ENCODE results near the gene DLGAP1. TPM values are rescaled to one million over a fixed set of nuclear protein-coding genes. Genes with fewer than 3 reads are reported as not detected.

Gene DLGAP1
- polyA plus RNA-seq, 1 donor from 2014 or later: 4.5 TPM

- H3F3A ChIP-seq (ENCODE audit: insufficient read depth, low read length, poor library complexity, severe bottlenecking): no peaks in the 10 kb centered on the region
- H4K20me1 ChIP-seq (ENCODE audit: insufficient read depth): no peaks in the 10 kb centered on the region
- H3K9me2 ChIP-seq (ENCODE audit: insufficient read depth, low read length): no peaks in the 10 kb centered on the region
- H3K36me3 ChIP-seq (ENCODE audit: insufficient read depth, low read length): no peaks in the 10 kb centered on the region
- H3K27me3 ChIP-seq (ENCODE audit: insufficient read depth, low read depth, low read length): no peaks in the 10 kb centered on the region
- no peak overlapping the region for H2AFZ ChIP-seq (ENCODE audit: low read depth, low read length)
- TF ChIP-seq CTCF (IDR thresholded peaks at IDR 0.05; ENCODE audit: poor library complexity, severe bottlenecking): no peak
- TF ChIP-seq EZH2 (IDR thresholded peaks at IDR 0.05; ENCODE audit: borderline replicate concordance, insufficient read depth, low read length, poor library complexity, severe bottlenecking): no peak
- TF ChIP-seq TAF1 (IDR thresholded peaks at IDR 0.05; ENCODE audit: low read depth): no peak
- TF ChIP-seq RAD21 (conservative IDR thresholded peaks at IDR 0.05): no peak
- TF ChIP-seq REST (IDR thresholded peaks at IDR 0.05; ENCODE audit: borderline replicate concordance): no peak
- TF ChIP-seq EP300 (conservative IDR thresholded peaks at IDR 0.05; ENCODE audit: poor library complexity, severe bottlenecking): no peak
- TF ChIP-seq POLR2AphosphoS5 (IDR thresholded peaks at IDR 0.05): no peak
- no peak for TF ChIP-seq SMC3 (conservative IDR thresholded peaks at IDR 0.05; ENCODE audit: poor library complexity)
- TF ChIP-seq MXI1 (conservative IDR thresholded peaks at IDR 0.05; ENCODE audit: poor library complexity, severe bottlenecking): no peak
- no peak overlapping the region for H3K9ac ChIP-seq (ENCODE audit: low read length)
- no peak overlapping the region for H3K4me3 ChIP-seq (ENCODE audit: low read length)
- no peak overlapping the region for H3K27ac ChIP-seq (ENCODE audit: low read length)
- H3K9me3 ChIP-seq (ENCODE audit: low read length): no peaks in the 10 kb centered on the region
- no peak overlapping the region for H3K4me2 ChIP-seq (ENCODE audit: low read length)
- no peaks in the 10 kb centered on the region for H3K79me2 ChIP-seq (replicated peaks; ENCODE audit: insufficient read depth, low read length)
Observed at GRCh38 chr18:3645384-3646156, 809.5 kb downstream of the DLGAP1 start.

GRCh38 chr18:3634250-3634939 is 820.7 kb downstream of the DLGAP1 start:
- Histone ChIP-seq H3K79me2 (replicated peaks; ENCODE audit: insufficient read depth, low read length) (no peaks in the 10 kb centered on the region), H3K4me3 (ENCODE audit: low read length) (no peak overlapping the region), H3K9me2 (ENCODE audit: insufficient read depth, low read length) (no peaks in the 10 kb centered on the region), H4K20me1 (ENCODE audit: insufficient read depth) (no peaks in the 10 kb centered on the region), H3K27ac (ENCODE audit: low read length) (no peak overlapping the region), H3K9me3 (ENCODE audit: low read length) (no peaks in the 10 kb centered on the region), H3K4me2 (ENCODE audit: low read length) (no peak overlapping the region), H2AFZ (ENCODE audit: low read depth, low read length) (no peak overlapping the region), H3K36me3 (ENCODE audit: insufficient read depth, low read length) (no peaks in the 10 kb centered on the region), H3F3A (ENCODE audit: insufficient read depth, low read length, poor library complexity, severe bottlenecking) (no peaks in the 10 kb centered on the region), H3K27me3 (ENCODE audit: insufficient read depth, low read depth, low read length) (no peaks in the 10 kb centered on the region), H3K9ac (ENCODE audit: low read length) (no peak overlapping the region)
- TF ChIP-seq CTCF (IDR thresholded peaks at IDR 0.05; ENCODE audit: poor library complexity, severe bottlenecking) (no peak), RAD21 (conservative IDR thresholded peaks at IDR 0.05) (no peak), POLR2AphosphoS5 (IDR thresholded peaks at IDR 0.05) (no peak), SMC3 (conservative IDR thresholded peaks at IDR 0.05; ENCODE audit: poor library complexity) (no peak), MXI1 (conservative IDR thresholded peaks at IDR 0.05; ENCODE audit: poor library complexity, severe bottlenecking) (no peak), TAF1 (IDR thresholded peaks at IDR 0.05; ENCODE audit: low read depth) (no peak), REST (IDR thresholded peaks at IDR 0.05; ENCODE audit: borderline replicate concordance) (no peak), EZH2 (IDR thresholded peaks at IDR 0.05; ENCODE audit: borderline replicate concordance, insufficient read depth, low read length, poor library complexity, severe bottlenecking) (no peak), EP300 (conservative IDR thresholded peaks at IDR 0.05; ENCODE audit: poor library complexity, severe bottlenecking) (no peak)

Data from neural cell (in vitro differentiated cells).